Neural progenitor cell (in vitro differentiated cells): ENCODE data around the gene SGCD. TPM values are rescaled to one million over a fixed set of nuclear protein-coding genes. Genes with fewer than 3 reads are reported as not detected.

Source experiments
- DNase-seq: peaks from one replicate; pipeline ENCODE4 v3.0.0-alpha.2; 2016; ENCODE audit warnings: low spot score
- H2AFZ ChIP-seq: fragments of 200-600 bp; sonication (generic); replicated peaks from 2 replicates; pipeline ENCODE4 v1.6.1; 2016; ENCODE audit warnings: antibody characterized with exemption
- H3F3A ChIP-seq: fragments of 200-600 bp; sonication (generic); 2 replicates; pipeline ENCODE4 v1.6.1; 2016; ENCODE audit warnings: antibody characterized with exemption, low read depth
- H3K27ac ChIP-seq: fragments of 200-600 bp; sonication (generic); 2 replicates; pipeline ENCODE4 v1.5.1; 2016; ENCODE audit warnings: mild to moderate bottlenecking
- H3K27me3 ChIP-seq: fragments of 200-600 bp; sonication (generic); 2 replicates; pipeline ENCODE4 v1.6.1; 2016; ENCODE audit warnings: mild to moderate bottlenecking, moderate library complexity
- H3K36me3 ChIP-seq: fragments of 200-600 bp; sonication (generic); 2 replicates; pipeline ENCODE4 v1.5.1; 2016
- H3K4me1 ChIP-seq: fragments of 200-600 bp; sonication (generic); 2 replicates; pipeline ENCODE4 v1.6.1; 2016; ENCODE audit warnings: mixed run types
- H3K4me2 ChIP-seq: fragments of 200-600 bp; sonication (generic); 2 replicates; pipeline ENCODE4 v1.6.1; 2016
- H3K4me3 ChIP-seq: fragments of 200-600 bp; sonication (generic); 2 replicates; pipeline ENCODE4 v1.5.1; 2016
- H3K79me2 ChIP-seq: fragments of 200-600 bp; sonication (generic); 2 replicates; pipeline ENCODE4 v1.6.1; 2016; ENCODE audit warnings: low read depth
- H3K9ac ChIP-seq: fragments of 200-600 bp; sonication (generic); 2 replicates; pipeline ENCODE4 v1.6.1; 2016
- H3K9me3 ChIP-seq: fragments of 200-600 bp; sonication (generic); 2 replicates; pipeline ENCODE4 v1.5.1; 2016; ENCODE audit warnings: low read depth
- H4K20me1 ChIP-seq: fragments of 200-600 bp; sonication (generic); 2 replicates; pipeline ENCODE4 v1.6.1; 2016; ENCODE audit warnings: low read depth
- H3K27ac Mint-ChIP-seq: 3 replicates; pipeline ENCODE4 v1.8.0; 2021; ENCODE audit warnings: mixed read lengths
- H3K27me3 Mint-ChIP-seq: 2 replicates; pipeline ENCODE4 v1.8.0; 2022; ENCODE audit warnings: low read depth, mild to moderate bottlenecking, inconsistent platforms, moderate library complexity, mixed read lengths; ENCODE audit not compliant: insufficient read depth
- H3K36me3 Mint-ChIP-seq: 3 replicates; pipeline ENCODE4 v1.8.0; 2021; ENCODE audit warnings: mixed read lengths
- H3K4me1 Mint-ChIP-seq: 3 replicates; pipeline ENCODE4 v1.8.0; 2021; ENCODE audit warnings: mixed read lengths
- H3K4me3 Mint-ChIP-seq: 3 replicates; pipeline ENCODE4 v1.8.0; 2021; ENCODE audit warnings: mild to moderate bottlenecking, moderate library complexity, mixed read lengths
- H3K9me3 Mint-ChIP-seq: 3 replicates; pipeline ENCODE4 v1.8.0; 2020; ENCODE audit warnings: mixed read lengths
- CTCF ChIP-seq: fragments of 200-600 bp; sonication (generic); IDR thresholded peaks from 2 replicates; pipeline ENCODE4 v1.5.1; 2017; ENCODE audit warnings: antibody characterized with exemption, mild to moderate bottlenecking
- EZH2 ChIP-seq: fragments of 200-600 bp; sonication (generic); IDR thresholded peaks from 2 replicates; pipeline ENCODE4 v1.6.1; 2017; ENCODE audit warnings: antibody characterized with exemption, mild to moderate bottlenecking, moderate library complexity
- EZH2phosphoT487 ChIP-seq: fragments of 200-600 bp; sonication (generic); IDR thresholded peaks from 2 replicates; pipeline ENCODE4 v1.6.1; 2017; ENCODE audit warnings: antibody characterized with exemption
- total RNA-seq: library from RNA; depleted of rRNA; stranded (reverse); fragments of >200 nt; gene quantifications from 2 replicates; pipeline ENCODE4 v1.2.3, GENCODE V29; 2015; ENCODE audit warnings: low replicate concordance

Gene SGCD
- total RNA-seq, 1 donor from 2014 or later, result not detected

DNA sequence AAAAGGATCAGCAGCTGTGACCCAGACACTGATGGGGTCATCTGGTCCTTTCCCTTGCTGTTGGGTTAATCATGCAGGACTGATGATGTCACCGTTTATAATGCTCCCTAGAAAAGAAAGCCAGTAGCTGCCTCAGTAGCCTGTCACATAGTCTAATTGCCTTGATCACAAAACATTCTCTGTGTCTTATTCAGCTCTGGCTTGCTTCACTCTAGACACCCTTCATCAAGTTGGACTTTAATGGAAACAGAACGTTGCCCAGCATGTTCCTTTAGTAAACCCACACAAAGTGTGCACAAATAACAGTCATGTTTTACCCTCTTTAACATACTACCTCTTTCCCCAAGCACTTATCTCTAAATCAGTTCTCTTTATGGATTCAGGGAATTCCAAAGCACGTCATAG lies 170.8 kb downstream of the SGCD start:
- Histone ChIP-seq H2AFZ (no peak overlapping the region), H3K36me3 (no peaks in the 10 kb centered on the region), H3K4me1 (peaks cover 9% of the 10 kb centered on the region), H3F3A (no peaks in the 10 kb centered on the region), H3K27ac (no peak overlapping the region), H3K9me3 (no peaks in the 10 kb centered on the region), H4K20me1 (no peaks in the 10 kb centered on the region), H3K9ac (no peak overlapping the region), H3K4me3 (no peak overlapping the region), H3K4me2 (no peak overlapping the region), H3K27me3 (no peaks in the 10 kb centered on the region), H3K79me2 (no peaks in the 10 kb centered on the region)
- no peaks in the 10 kb centered on the region for H3K27me3 Mint-ChIP-seq
- no peak for TF ChIP-seq CTCF
- no peak for TF ChIP-seq EZH2phosphoT487
- TF ChIP-seq EZH2, result no peak
- no peak overlapping the region for H3K27ac Mint-ChIP-seq
- no peaks in the 10 kb centered on the region for H3K9me3 Mint-ChIP-seq
- no peak overlapping the region for H3K4me3 Mint-ChIP-seq
- H3K4me1 Mint-ChIP-seq, result peaks cover 18% of the 10 kb centered on the region
- no peaks in the 10 kb centered on the region for H3K36me3 Mint-ChIP-seq
- no peak for DNase-seq

GRCh38 chr5:156498226-156498980 lies 171.4 kb downstream of the SGCD start:
- H3K36me3 ChIP-seq, result no peaks in the 10 kb centered on the region
- H3K79me2 ChIP-seq, result no peaks in the 10 kb centered on the region
- H3K27me3 ChIP-seq, result no peaks in the 10 kb centered on the region
- no peaks in the 10 kb centered on the region for H3F3A ChIP-seq
- H3K9me3 ChIP-seq, result no peaks in the 10 kb centered on the region
- DNase-seq, result no peak
- peaks cover 18% of the 10 kb centered on the region for H3K4me1 Mint-ChIP-seq
- no peak overlapping the region for H3K4me3 ChIP-seq
- no peak overlapping the region for H2AFZ ChIP-seq
- H3K4me3 Mint-ChIP-seq, result no peak overlapping the region
- TF ChIP-seq EZH2phosphoT487, result no peak
- no peak for TF ChIP-seq CTCF
- TF ChIP-seq EZH2, result no peak
- H3K27me3 Mint-ChIP-seq, result no peaks in the 10 kb centered on the region
- no peaks in the 10 kb centered on the region for H3K9me3 Mint-ChIP-seq
- H4K20me1 ChIP-seq, result no peaks in the 10 kb centered on the region
- H3K4me2 ChIP-seq, result no peak overlapping the region
- no peaks in the 10 kb centered on the region for H3K36me3 Mint-ChIP-seq
- no peak overlapping the region for H3K27ac Mint-ChIP-seq
- no peak overlapping the region for H3K9ac ChIP-seq
- peaks cover 9% of the 10 kb centered on the region for H3K4me1 ChIP-seq
- H3K27ac ChIP-seq, result no peak overlapping the region

GRCh38 chr5:156500755-156501154 lies 173.8 kb downstream of the SGCD start:
- H3K27me3 Mint-ChIP-seq, result no peaks in the 10 kb centered on the region
- Histone ChIP-seq H3K4me1 (peaks cover 9% of the 10 kb centered on the region), H3K27me3 (no peaks in the 10 kb centered on the region), H3K9ac (no peak overlapping the region), H2AFZ (peak overlapping the region; percentile 45), H3K27ac (no peak overlapping the region), H3K79me2 (no peaks in the 10 kb centered on the region), H3K4me2 (no peak overlapping the region), H3F3A (no peaks in the 10 kb centered on the region), H3K4me3 (no peak overlapping the region), H4K20me1 (no peaks in the 10 kb centered on the region), H3K36me3 (no peaks in the 10 kb centered on the region), H3K9me3 (no peaks in the 10 kb centered on the region)
- H3K27ac Mint-ChIP-seq, result no peak overlapping the region
- DNase-seq, result no peak
- no peak overlapping the region for H3K4me3 Mint-ChIP-seq
- TF ChIP-seq CTCF, result no peak
- no peak for TF ChIP-seq EZH2phosphoT487
- no peak for TF ChIP-seq EZH2
- H3K36me3 Mint-ChIP-seq, result no peaks in the 10 kb centered on the region
- no peaks in the 10 kb centered on the region for H3K9me3 Mint-ChIP-seq
- peaks cover 18% of the 10 kb centered on the region for H3K4me1 Mint-ChIP-seq
